ENCODE data around the gene PCDHGB4. TPM values are rescaled to one million over a fixed set of nuclear protein-coding genes. Genes with fewer than 3 reads are reported as not detected.

PCDHGB4 gene
- total and polyA plus RNA-seq, 9 of the 15 experiments (the other 6 are each of a cell fraction or from before 2014, with no cell fraction given) = 0.01 to 0.14 (median 0.03) TPM; not detected in 5

GRCh38 chr5:141373673-141374317, 13.7 kb upstream of the PCDHGB4 start, which contains the start of gene PCDHGA6:
Gene PCDHGA6 (plus strand): TSS chr5:141373891. CDS start chr5:141374084, 193 bp downstream.
- H3K9me3 ChIP-seq (replicated peaks; ENCODE audit: control insufficient read depth, insufficient read depth, low read depth, low read length) = no peaks in the 10 kb centered on the region
- 21% methylated on average over 22 of the region's 27 CpGs for WGBS (ENCODE audit: insufficient coverage, low coverage, missing lambda C conversion rate)
- intact Hi-C loops (cut with micrococcal nuclease) = loop anchor here (5.0 kb wide), 1 partner anchor 46 kb away; no protein-coding TSS in a partner anchor
- peak; percentile 26 for FAIRE-seq
- CTCF ChIA-PET (ENCODE audit: low intra/inter-chr PET ratio) = interaction anchor here (0.6 to 1.3 kb wide), 2 partner anchors 141 to 770 kb away, joined by 3 read pairs; no protein-coding TSS in a partner anchor
- no peaks in the 10 kb centered on the region for H3K36me3 ChIP-seq (ENCODE audit: control insufficient read depth, insufficient read depth, low read length)
- H3K79me2 ChIP-seq (ENCODE audit: control insufficient read depth, insufficient read depth, low read length) = no peaks in the 10 kb centered on the region
- no peaks in the 10 kb centered on the region for H3K9me1 ChIP-seq (ENCODE audit: control insufficient read depth, insufficient read depth, low read length)
- DNase-seq (ENCODE audit: extremely low read depth in 1 of 4, low spot score in 3 of 4) = no peak
- no peaks in the 10 kb centered on the region for H4K20me1 ChIP-seq (replicated peaks; ENCODE audit: control insufficient read depth, insufficient read depth, low read length)
- H3K27me3 ChIP-seq (ENCODE audit: control insufficient read depth in 2 of 2, insufficient read depth in 2 of 2, low read length in 2 of 2) = peaks cover 4 to 38% of the 10 kb centered on the region in 2 experiments
- H3K4me2 ChIP-seq (ENCODE audit: insufficient read depth, low read length) = peak within 1 kb of the TSS; percentile 23; the same call in 1 of the 2 replicates
- H3K27ac ChIP-seq (ENCODE audit: extremely low read depth, low read depth, low read length) = no peak within 1 kb of the TSS
- 0 out of 2 replicates have a peak within 1 kb of the TSS, but pooled peaks have one; percentile 9 for H2AFZ ChIP-seq (ENCODE audit: low read depth, low read length)
- no TSS peak for BruUV-seq (replicated peaks)
- no peak within 1 kb of the TSS for H3K4me3 ChIP-seq
- in situ Hi-C loops (cut with MboI) = no loop called here
- peak; percentile 61; the same call in 1 of the 3 replicates for ATAC-seq
- POLR2A ChIA-PET = interaction anchor here (0.6 kb wide), 1 partner anchor 207 kb away, joined by 5 read pairs; no protein-coding TSS in a partner anchor
- peaks cover 0 to 7% of the 10 kb centered on the region in 2 experiments; a peak in 1 of 5 replicates for H3K4me1 ChIP-seq (replicated peaks in 1 of 2; ENCODE audit: control insufficient read depth in 2 of 2, insufficient read depth in 2 of 2, low read length in 2 of 2)
- no peak within 1 kb of the TSS for H3K9ac ChIP-seq (ENCODE audit: insufficient read depth in 1 of 2, low read depth in 2 of 2, low read length in 2 of 2)
- peak; percentile 43 to 63 (median 60) for TF ChIP-seq CTCF (IDR thresholded peaks at IDR 0.05 in 2 of 3, conservative IDR thresholded peaks at IDR 0.05 in 1 of 3; ENCODE audit: insufficient read depth in 2 of 3, low read depth in 1 of 3, low read length in 3 of 3)
- no peak for TF ChIP-seq TRIM25 (IDR thresholded peaks at IDR 0.05; ENCODE audit: borderline replicate concordance)
- TF ChIP-seq CBX1 (IDR thresholded peaks at IDR 0.05; ENCODE audit: low read depth) = no peak
- TF ChIP-seq MTF1 (CRISPR knock-in tag; IDR thresholded peaks at IDR 0.05; ENCODE audit: borderline replicate concordance) = no peak
- no peak for TF ChIP-seq THRA (IDR thresholded peaks at IDR 0.05)
- TF ChIP-seq NFE2 (IDR thresholded peaks at IDR 0.05; ENCODE audit: low read depth) = no peak
- TF ChIP-seq ZNF780A (CRISPR knock-in tag; IDR thresholded peaks at IDR 0.05) = no peak
- TF ChIP-seq ETV1 (tag; conservative IDR thresholded peaks at IDR 0.05; ENCODE audit: low read depth) = 0 out of 2 replicates have a peak, but pooled peaks have one; percentile 34
- peak in 1 of 2 experiments; percentile 45; a peak in 2 of 4 replicates for TF ChIP-seq RAD21 (CRISPR knock-in tag; conservative IDR thresholded peaks at IDR 0.05 in 1 of 2, IDR thresholded peaks at IDR 0.05 in 1 of 2)
- TF ChIP-seq NONO (IDR thresholded peaks at IDR 0.05; ENCODE audit: low read depth in 2 of 2, low read length in 1 of 2) = no peak
- TF ChIP-seq SNIP1 (IDR thresholded peaks at IDR 0.05; ENCODE audit: low read depth) = no peak
- TF ChIP-seq IRF1 (CRISPR knock-in tag; IDR thresholded peaks at IDR 0.05; ENCODE audit: borderline replicate concordance) = no peak
- no peak for TF ChIP-seq COPS2 (conservative IDR thresholded peaks at IDR 0.05)
- no peak for TF ChIP-seq MEIS2 (IDR thresholded peaks at IDR 0.05; ENCODE audit: partially characterized antibody)
- no peak for TF ChIP-seq HMG20B (CRISPR knock-in tag; IDR thresholded peaks at IDR 0.05)
- no peak for TF ChIP-seq PHF20 (IDR thresholded peaks at IDR 0.05; ENCODE audit: partially characterized antibody)
